DND-41 (cell line): ENCODE results near the gene MSANTD1.

Experiments used
- ATAC-seq: fragments of 200-7000 bp; cut with Tn5 transposase; 3 replicates; pipeline ENCODE4 v1.9.1; 2021; ENCODE audit warnings: low read depth; ENCODE audit not compliant: insufficient read depth
- DNase-seq: peaks from one replicate; pipeline ENCODE4 v3.0.0-alpha.2; 2020
- H2AFZ ChIP-seq: 2 replicates; pipeline ENCODE4 v1.6.0; 2012; ENCODE audit warnings: low read depth, low read length
- H3K27ac ChIP-seq: 2 replicates; pipeline ENCODE4 v1.5.1; 2012; ENCODE audit warnings: low read length, inconsistent platforms
- H3K27me3 ChIP-seq: fragments of 200-600 bp; sonication (generic); 2 replicates; pipeline ENCODE4 v1.6.0; 2012; ENCODE audit warnings: low read length, mild to moderate bottlenecking, inconsistent platforms; ENCODE audit not compliant: insufficient read depth, poor library complexity
- H3K36me3 ChIP-seq: 2 replicates; pipeline ENCODE4 v1.5.1; 2012; ENCODE audit warnings: low read length, inconsistent platforms; ENCODE audit not compliant: insufficient read depth
- H3K4me1 ChIP-seq: 2 replicates; pipeline ENCODE4 v1.5.1; 2012; ENCODE audit warnings: mild to moderate bottlenecking, low read length; ENCODE audit not compliant: insufficient read depth
- H3K4me2 ChIP-seq: 2 replicates; pipeline ENCODE4 v1.6.0; 2012; ENCODE audit warnings: mild to moderate bottlenecking, moderate library complexity, low read length, inconsistent platforms; ENCODE audit not compliant: insufficient read depth
- H3K4me3 ChIP-seq, 2 experiments: fragments of 200-600 bp in 1 of 2; shearing (Covaris generic) in 1 of 2; 2 replicates each; pipeline ENCODE4 v1.5.1; 2012 to 2016; ENCODE audit warnings: inconsistent platforms in 2 of 2, low read length in 2 of 2, mild to moderate bottlenecking in 2 of 2, low read depth in 1 of 2, moderate library complexity in 1 of 2
- H3K79me2 ChIP-seq: 2 replicates; pipeline ENCODE4 v1.6.0; 2012; ENCODE audit warnings: low read length, inconsistent platforms; ENCODE audit not compliant: insufficient read depth
- H3K9ac ChIP-seq: 2 replicates; pipeline ENCODE4 v1.6.0; 2012; ENCODE audit warnings: low read depth, mild to moderate bottlenecking, inconsistent platforms, low read length, moderate library complexity
- H3K9me3 ChIP-seq: 2 replicates; pipeline ENCODE4 v1.5.1; 2012; ENCODE audit warnings: low read length, moderate library complexity, mild to moderate bottlenecking, inconsistent platforms; ENCODE audit not compliant: insufficient read depth, severe bottlenecking
- H4K20me1 ChIP-seq: 2 replicates; pipeline ENCODE4 v1.6.0; 2012; ENCODE audit warnings: low read length; ENCODE audit not compliant: insufficient read depth
- CTCF ChIP-seq: IDR thresholded peaks from 2 replicates; pipeline ENCODE4 v1.5.1; 2012; ENCODE audit warnings: borderline replicate concordance, low read length, moderate library complexity, mild to moderate bottlenecking; ENCODE audit not compliant: poor library complexity, severe bottlenecking; ENCODE audit errors: extremely low read depth
- EZH2 ChIP-seq: IDR thresholded peaks from 3 replicates; pipeline ENCODE4 v1.6.1; 2012; ENCODE audit warnings: borderline replicate concordance, low read depth, mild to moderate bottlenecking, moderate library complexity, low read length, inconsistent platforms; ENCODE audit not compliant: severe bottlenecking

MSANTD1 gene

GRCh38 chr4:3232001-3232400 is 17.0 kb upstream of the MSANTD1 start:
- Histone ChIP-seq H3K79me2 (no peaks in the 10 kb centered on the region), H3K4me1 (no peaks in the 10 kb centered on the region), H3K27me3 (no peaks in the 10 kb centered on the region), H3K9me3 (no peaks in the 10 kb centered on the region), H3K27ac (no peak overlapping the region), H3K9ac (no peak overlapping the region), H3K4me3 (no peak overlapping the region), H3K4me2 (no peak overlapping the region), H4K20me1 (peaks cover 15% of the 10 kb centered on the region; the same call in 1 of the 2 replicates), H2AFZ (no peak overlapping the region), H3K36me3 (peaks cover 90% of the 10 kb centered on the region)
- no peak for ATAC-seq
- no peak for DNase-seq
- no peak for TF ChIP-seq CTCF
- no peak for TF ChIP-seq EZH2

- H4K20me1 ChIP-seq = peaks cover 15% of the 10 kb centered on the region; the same call in 1 of the 2 replicates
These were observed 16.1 kb upstream of the MSANTD1 start for GRCh38 chr4:3232871-3233271.

GRCh38 chr4:3233391-3234071 is 15.4 kb upstream of the MSANTD1 start:
- ATAC-seq = no peak
- H3K4me3 ChIP-seq = no peak overlapping the region
- DNase-seq = no peak

More at GRCh38 chr4:3232871-3233271, 16.1 kb upstream of the MSANTD1 start:
- Histone ChIP-seq H3K79me2 (no peaks in the 10 kb centered on the region), H3K36me3 (peaks cover 90% of the 10 kb centered on the region), H3K4me1 (no peaks in the 10 kb centered on the region), H2AFZ (no peak overlapping the region), H3K4me2 (no peak overlapping the region), H3K4me3 (no peak overlapping the region), H3K27ac (no peak overlapping the region), H3K9me3 (no peaks in the 10 kb centered on the region), H3K27me3 (no peaks in the 10 kb centered on the region), H3K9ac (no peak overlapping the region)
- DNase-seq (no peak), ATAC-seq (no peak)
- no peak for TF ChIP-seq EZH2
- TF ChIP-seq CTCF = no peak

More at GRCh38 chr4:3233391-3234071, 15.4 kb upstream of the MSANTD1 start:
- H3K36me3 ChIP-seq = peaks cover 89% of the 10 kb centered on the region
- no peaks in the 10 kb centered on the region for H3K79me2 ChIP-seq
- no peaks in the 10 kb centered on the region for H3K27me3 ChIP-seq
- H3K27ac ChIP-seq = no peak overlapping the region
- no peaks in the 10 kb centered on the region for H3K9me3 ChIP-seq
- no peak overlapping the region for H2AFZ ChIP-seq
- no peak overlapping the region for H3K4me2 ChIP-seq
- H4K20me1 ChIP-seq = peaks cover 15% of the 10 kb centered on the region; the same call in 1 of the 2 replicates
- H3K4me1 ChIP-seq = no peaks in the 10 kb centered on the region
- TF ChIP-seq EZH2 (no peak), CTCF (no peak)
- H3K9ac ChIP-seq = no peak overlapping the region
